ENCODE results near the gene SLC16A9. TPM values are rescaled to one million over a fixed set of nuclear protein-coding genes. Genes with fewer than 3 reads are reported as not detected.
A peak's percentile ranks its signal among the peaks of the same experiment; 100 is the strongest.

Gene SLC16A9
- total and polyA plus RNA-seq, 2 experiments from 2014 or later = not detected

GRCh38 chr10:59622320-59623132 lies 87.1 kb downstream of the SLC16A9 start:
- peak; percentile 60 for DNase-seq

GRCh38 chr10:59621771-59622170 lies 87.9 kb downstream of the SLC16A9 start:
- no peak overlapping the region for H3K27ac ChIP-seq
- H3K27me3 ChIP-seq (replicated peaks; ENCODE audit: insufficient read depth) = 0 out of 2 replicates have a peak, but pooled peaks cover 7% of the 10 kb centered on the region
- no peak overlapping the region for H2AFZ ChIP-seq
- TF ChIP-seq EZH2 (IDR thresholded peaks at IDR 0.05; ENCODE audit: insufficient read depth, poor library complexity, severe bottlenecking) = no peak
- no peak for TF ChIP-seq EZH2phosphoT487 (IDR thresholded peaks at IDR 0.05; ENCODE audit: insufficient read depth, low read depth)
- 0 out of 2 replicates have a peak, but pooled peaks cover 5% of the 10 kb centered on the region for H3F3A ChIP-seq (ENCODE audit: insufficient read depth)
- H3K4me2 ChIP-seq (ENCODE audit: unreplicated experiment) = no peak overlapping the region
- no peaks in the 10 kb centered on the region for H3K4me1 ChIP-seq (ENCODE audit: insufficient read depth)
- no peak overlapping the region for H3K4me3 ChIP-seq
- H3K9ac ChIP-seq = no peak overlapping the region
- no peaks in the 10 kb centered on the region for H3K9me3 ChIP-seq (ENCODE audit: low read depth)
- no peak for DNase-seq
- in situ Hi-C loops (cut with MboI) = loop anchor here (10.0 to 25.0 kb wide), 3 partner anchors 583 to 1209 kb away; no protein-coding TSS in a partner anchor
- 91 to 92% methylated on average over 1 of the region's 1 CpG for WGBS, 2 experiments (ENCODE audit: low coverage in 1 of 2, low lambda C conversion rate in 2 of 2, missing lambda C conversion rate in 2 of 2)
- no peaks in the 10 kb centered on the region for H4K20me1 ChIP-seq (ENCODE audit: insufficient read depth)
- no peaks in the 10 kb centered on the region for H3K9me2 ChIP-seq (ENCODE audit: insufficient read depth)
- H3K36me3 ChIP-seq (ENCODE audit: low read depth) = no peaks in the 10 kb centered on the region
- no peaks in the 10 kb centered on the region for H3K79me2 ChIP-seq (ENCODE audit: insufficient read depth)

More at GRCh38 chr10:59622320-59623132, 87.1 kb downstream of the SLC16A9 start:
- TF ChIP-seq EZH2phosphoT487 (IDR thresholded peaks at IDR 0.05; ENCODE audit: insufficient read depth, low read depth) (no peak), EZH2 (IDR thresholded peaks at IDR 0.05; ENCODE audit: insufficient read depth, poor library complexity, severe bottlenecking) (no peak)
- Histone ChIP-seq H3K4me1 (ENCODE audit: insufficient read depth) (no peaks in the 10 kb centered on the region), H3K4me2 (ENCODE audit: unreplicated experiment) (no peak overlapping the region), H3K9me3 (ENCODE audit: low read depth) (no peaks in the 10 kb centered on the region), H3F3A (ENCODE audit: insufficient read depth) (0 out of 2 replicates have a peak, but pooled peaks cover 5% of the 10 kb centered on the region), H3K79me2 (ENCODE audit: insufficient read depth) (no peaks in the 10 kb centered on the region), H3K9ac (no peak overlapping the region), H2AFZ (no peak overlapping the region), H3K9me2 (ENCODE audit: insufficient read depth) (no peaks in the 10 kb centered on the region), H3K27me3 (replicated peaks; ENCODE audit: insufficient read depth) (0 out of 2 replicates have a peak, but pooled peaks cover 3% of the 10 kb centered on the region), H4K20me1 (ENCODE audit: insufficient read depth) (no peaks in the 10 kb centered on the region), H3K4me3 (no peak overlapping the region), H3K36me3 (ENCODE audit: low read depth) (no peaks in the 10 kb centered on the region), H3K27ac (no peak overlapping the region)
- in situ Hi-C loops (cut with MboI) = loop anchor here (10.0 to 25.0 kb wide), 3 partner anchors 582 to 1210 kb away; no protein-coding TSS in a partner anchor
- WGBS, 2 experiments (ENCODE audit: low coverage in 1 of 2, low lambda C conversion rate in 2 of 2, missing lambda C conversion rate in 2 of 2) = 56 to 59% methylated on average over 16 of the region's 16 CpGs

DNA sequence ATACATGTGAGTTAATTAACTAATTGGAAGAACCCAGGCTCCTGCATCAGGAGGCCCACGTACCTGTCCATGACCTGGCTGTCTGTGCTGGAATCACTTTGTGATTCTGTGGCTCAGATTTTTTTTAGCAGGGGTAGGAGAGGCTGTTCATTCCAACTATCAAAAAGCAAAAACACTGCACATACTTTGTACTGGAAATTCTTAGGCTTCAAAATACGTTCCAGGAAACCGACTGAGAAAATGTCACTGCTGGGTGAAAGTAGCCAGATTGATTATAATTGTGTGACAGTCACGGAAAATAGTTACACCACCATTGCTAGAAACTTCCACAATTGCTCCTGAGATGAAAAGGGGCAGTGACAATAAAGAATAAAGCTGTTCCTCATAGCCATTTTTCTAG lies 91.0 kb downstream of the SLC16A9 start:
- Histone ChIP-seq H3K9ac (no peak overlapping the region), H3K36me3 (ENCODE audit: low read depth) (no peaks in the 10 kb centered on the region), H3K27ac (no peak overlapping the region), H3K4me2 (ENCODE audit: unreplicated experiment) (no peak overlapping the region), H4K20me1 (ENCODE audit: insufficient read depth) (no peaks in the 10 kb centered on the region), H3K4me1 (ENCODE audit: insufficient read depth) (no peaks in the 10 kb centered on the region), H3K9me2 (ENCODE audit: insufficient read depth) (no peaks in the 10 kb centered on the region), H3K27me3 (replicated peaks; ENCODE audit: insufficient read depth) (0 out of 2 replicates have a peak, but pooled peaks cover 7% of the 10 kb centered on the region), H3K79me2 (ENCODE audit: insufficient read depth) (no peaks in the 10 kb centered on the region), H3K4me3 (no peak overlapping the region), H3K9me3 (ENCODE audit: low read depth) (no peaks in the 10 kb centered on the region), H2AFZ (no peak overlapping the region), H3F3A (ENCODE audit: insufficient read depth) (no peaks in the 10 kb centered on the region)
- 32% methylated on average over 4 of the region's 4 CpGs for WGBS, 2 experiments (ENCODE audit: low coverage in 1 of 2, low lambda C conversion rate in 2 of 2, missing lambda C conversion rate in 2 of 2)
- in situ Hi-C loops (cut with MboI) = loop anchor here (25.0 kb wide), 2 partner anchors 656 to 1206 kb away; no protein-coding TSS in a partner anchor
- DNase-seq = no peak
- TF ChIP-seq EZH2phosphoT487 (IDR thresholded peaks at IDR 0.05; ENCODE audit: insufficient read depth, low read depth) (no peak), EZH2 (IDR thresholded peaks at IDR 0.05; ENCODE audit: insufficient read depth, poor library complexity, severe bottlenecking) (no peak)

GRCh38 chr10:59617996-59618395 lies 91.7 kb downstream of the SLC16A9 start:
- no peaks in the 10 kb centered on the region for H3F3A ChIP-seq (ENCODE audit: insufficient read depth)

More at GRCh38 chr10:59617996-59618395, 91.7 kb downstream of the SLC16A9 start:
- Histone ChIP-seq H3K27me3 (replicated peaks; ENCODE audit: insufficient read depth) (0 out of 2 replicates have a peak, but pooled peaks cover 7% of the 10 kb centered on the region), H4K20me1 (ENCODE audit: insufficient read depth) (no peaks in the 10 kb centered on the region), H3K4me3 (no peak overlapping the region), H3K9me2 (ENCODE audit: insufficient read depth) (no peaks in the 10 kb centered on the region), H3K79me2 (ENCODE audit: insufficient read depth) (no peaks in the 10 kb centered on the region), H3K36me3 (ENCODE audit: low read depth) (no peaks in the 10 kb centered on the region), H3K9me3 (ENCODE audit: low read depth) (no peaks in the 10 kb centered on the region), H3K4me1 (ENCODE audit: insufficient read depth) (no peaks in the 10 kb centered on the region), H3K27ac (no peak overlapping the region), H2AFZ (no peak overlapping the region), H3K9ac (no peak overlapping the region), H3K4me2 (ENCODE audit: unreplicated experiment) (no peak overlapping the region)
- no peak for DNase-seq
- 0% methylated on average over 1 of the region's 1 CpG for whole genome bisulfite sequencing, 2 experiments (ENCODE audit: low coverage in 1 of 2, low lambda C conversion rate in 2 of 2, missing lambda C conversion rate in 2 of 2)
- in situ Hi-C loops (cut with MboI) = loop anchor here (25.0 kb wide), 2 partner anchors 656 to 1206 kb away; no protein-coding TSS in a partner anchor
- TF ChIP-seq EZH2phosphoT487 (IDR thresholded peaks at IDR 0.05; ENCODE audit: insufficient read depth, low read depth) (no peak), EZH2 (IDR thresholded peaks at IDR 0.05; ENCODE audit: insufficient read depth, poor library complexity, severe bottlenecking) (no peak)

Measured in GM23248 (cell line).